Activated CD8-positive, alpha-beta memory T cell treated with anti-CD3 and anti-CD28 coated beads for 36 hours (primary cell): ENCODE measurements around the gene GSTM5. TPM values are rescaled to one million over a fixed set of nuclear protein-coding genes. Genes with fewer than 3 reads are reported as not detected.
"Not testable (repeated sequence)": the region's sequence is repeated elsewhere in the genome, so short reads cannot be mapped to it uniquely, and the experiment has no call there.

Source experiments
- CTCF ChIA-PET: fragments of 350-600 bp; sonication (Branson Sonifier 250); formaldehyde crosslinking; loops from one replicate; lab custom pipeline; 2021; ENCODE audit warnings: antibody characterized with exemption; lab: Charles Lee
- POLR2A ChIA-PET: fragments of 350-600 bp; sonication (Branson Sonifier 250); formaldehyde crosslinking; loops from one replicate; lab custom pipeline; 2021; ENCODE audit warnings: antibody characterized with exemption; lab: Charles Lee
- total RNA-seq, 2 experiments: library from RNA; stranded (reverse); gene quantifications; one replicate each; pipeline ENCODE4 v1.2.3, GENCODE V29; 2021

GSTM5 gene
- not detected for total RNA-seq

GRCh38 chr1:109711593-109712320, at the start of gene GSTM5:
Gene GSTM5, plus strand, starts transcription at chr1:109712251. Its CDS starts 62 bp downstream, at chr1:109712313.
- POLR2A ChIA-PET, CTCF ChIA-PET: not testable (repeated sequence)

- ChIA-PET POLR2A (no interaction called here), CTCF (no interaction called here)
Measured at GRCh38 chr1:109664671-109665070, 47.4 kb upstream of the GSTM5 start.

- ChIA-PET CTCF (interaction anchor here (0.9 to 1.4 kb wide), 2 partner anchors 24 to 109 kb away, joined by 3 read pairs; no protein-coding TSS in a partner anchor), POLR2A (no interaction called here)
Measured at GRCh38 chr1:109667452-109668122, 44.5 kb upstream of the GSTM5 start, which contains the start of gene GSTM2. Gene GSTM2, plus strand, starts transcription at chr1:109668057. Its CDS starts 59 bp downstream, at chr1:109668116.

DNA sequence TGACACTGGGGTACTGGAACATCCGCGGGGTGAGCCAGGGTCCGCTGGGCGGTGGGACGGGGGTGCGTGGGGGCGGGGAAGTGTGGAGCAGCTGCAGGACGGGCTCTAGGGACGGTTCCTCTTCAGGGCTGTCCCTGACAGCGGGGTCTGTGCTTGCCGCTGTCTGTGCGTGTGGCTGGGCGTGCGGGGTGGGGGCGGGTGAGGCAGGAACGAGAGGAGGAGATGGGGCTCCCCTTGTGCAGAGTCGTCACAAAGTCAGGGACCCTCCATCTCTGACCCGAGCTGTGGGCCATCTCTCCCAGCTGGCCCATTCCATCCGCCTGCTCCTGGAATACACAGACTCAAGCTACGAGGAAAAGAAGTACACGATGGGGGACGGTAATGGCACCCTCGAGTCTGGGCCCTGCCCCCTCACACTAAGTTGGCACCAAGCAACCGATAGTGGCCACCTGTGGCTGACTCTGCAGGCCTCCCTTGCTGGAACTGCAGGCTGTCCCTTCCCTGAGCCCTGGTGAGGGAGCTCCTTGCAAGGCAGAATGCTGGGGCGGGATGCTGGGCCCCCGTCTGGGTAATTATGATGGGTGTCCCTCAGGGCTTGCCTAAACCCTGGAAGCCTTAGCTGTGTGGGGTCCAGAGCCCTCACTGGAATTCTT, 43.8 kb upstream of the GSTM5 start:
- POLR2A ChIA-PET = no interaction called here
- CTCF ChIA-PET = interaction anchor here (0.9 to 1.4 kb wide), 3 partner anchors 25 to 109 kb away, joined by 3 read pairs; no protein-coding TSS in a partner anchor

GRCh38 chr1:109669246-109669948, 42.7 kb upstream of the GSTM5 start:
- CTCF ChIA-PET = interaction anchor here (1.2 to 2.0 kb wide), 2 partner anchors 28 to 29 kb away, joined by 3 to 7 read pairs; no protein-coding TSS in a partner anchor
- POLR2A ChIA-PET = interaction anchor here (0.6 kb wide), 1 partner anchor 290 kb away, joined by 3 read pairs; no protein-coding TSS in a partner anchor

DNA sequence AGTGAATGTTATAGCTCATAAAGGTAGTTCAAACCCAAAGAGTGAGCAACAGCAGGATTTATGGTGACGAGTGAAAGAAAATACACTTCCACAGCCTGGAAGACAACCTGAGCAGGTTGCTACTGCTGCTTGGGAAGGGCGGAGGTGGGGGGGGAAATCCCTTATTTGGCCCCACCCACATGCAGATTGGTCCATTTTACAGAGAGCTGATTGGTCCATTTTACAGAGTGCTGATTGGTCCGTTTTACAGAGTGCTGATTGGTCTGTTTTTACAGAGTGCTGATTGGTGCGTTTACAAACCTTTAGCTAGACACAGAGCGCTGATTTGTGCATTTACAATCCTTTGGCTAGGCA, 42.1 kb upstream of the GSTM5 start:
- POLR2A ChIA-PET = interaction anchor here (0.6 kb wide), 1 partner anchor 291 kb away, joined by 3 read pairs; no protein-coding TSS in a partner anchor
- CTCF ChIA-PET = interaction anchor here (2.0 kb wide), 1 partner anchor 29 kb away, joined by 7 read pairs; no protein-coding TSS in a partner anchor

GRCh38 chr1:109671067-109671466, 41.0 kb upstream of the GSTM5 start:
- POLR2A ChIA-PET = no interaction called here
- CTCF ChIA-PET = interaction anchor here (0.6 to 2.0 kb wide), 2 partner anchors 31 to 266 kb away, joined by 6 to 7 read pairs; no protein-coding TSS in a partner anchor

DNA sequence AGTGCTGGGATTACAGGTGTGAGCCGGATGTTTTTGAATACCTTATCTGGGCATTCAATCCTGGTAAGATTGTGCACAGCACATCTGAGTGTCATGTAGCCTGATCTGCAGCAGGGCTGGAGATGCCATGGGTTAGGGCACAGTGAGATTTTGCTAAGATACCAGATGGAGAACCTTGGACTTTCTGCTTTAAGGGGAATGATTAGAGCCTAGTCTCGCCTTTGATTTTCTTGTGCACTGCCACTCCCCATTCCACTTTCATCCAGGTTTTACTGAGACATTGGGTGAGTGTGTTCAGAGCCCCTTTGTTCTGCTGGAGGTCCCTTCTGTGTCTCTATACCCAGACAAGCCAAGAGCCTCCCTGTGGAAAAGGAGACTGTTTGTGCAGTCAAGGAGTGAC, 38.2 kb upstream of the GSTM5 start:
- POLR2A ChIA-PET, CTCF ChIA-PET: not testable (repeated sequence)

DNA sequence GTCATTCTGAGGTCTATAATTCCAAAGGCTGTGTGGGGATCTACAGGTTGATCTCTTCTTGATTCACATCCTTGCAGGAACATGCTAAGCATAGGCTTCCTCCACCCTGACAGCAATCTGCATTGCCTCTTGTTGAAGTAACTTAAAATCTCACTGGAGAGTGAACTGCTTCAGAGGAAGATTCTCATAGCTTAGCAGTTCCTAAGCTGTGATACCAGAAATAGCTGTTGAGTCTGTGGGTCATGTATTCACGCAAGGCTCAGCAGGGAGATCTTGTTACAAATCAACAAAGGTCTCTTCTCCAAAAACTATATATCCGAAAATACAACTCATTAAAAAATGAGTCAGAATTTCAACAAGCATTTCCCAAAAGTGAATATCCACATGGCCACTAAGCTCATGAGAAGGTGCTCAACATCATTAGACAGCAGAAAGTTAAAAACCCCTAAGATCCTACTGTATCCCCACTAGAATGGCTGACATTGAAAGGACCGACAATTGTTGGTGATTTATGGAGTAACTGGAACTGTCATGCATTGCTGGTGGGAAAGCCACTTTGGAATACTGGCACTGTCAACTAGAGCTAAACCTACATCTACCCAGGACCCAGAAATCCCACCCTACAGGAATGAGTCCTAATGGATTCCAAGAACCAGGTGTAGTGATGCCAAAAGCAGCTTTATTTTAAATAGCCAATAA, 35.2 kb upstream of the GSTM5 start:
- CTCF ChIA-PET = not testable (repeated sequence)
- POLR2A ChIA-PET = interaction anchor here (0.6 kb wide), 1 partner anchor 164 kb away, joined by 3 read pairs; no protein-coding TSS in a partner anchor

DNA sequence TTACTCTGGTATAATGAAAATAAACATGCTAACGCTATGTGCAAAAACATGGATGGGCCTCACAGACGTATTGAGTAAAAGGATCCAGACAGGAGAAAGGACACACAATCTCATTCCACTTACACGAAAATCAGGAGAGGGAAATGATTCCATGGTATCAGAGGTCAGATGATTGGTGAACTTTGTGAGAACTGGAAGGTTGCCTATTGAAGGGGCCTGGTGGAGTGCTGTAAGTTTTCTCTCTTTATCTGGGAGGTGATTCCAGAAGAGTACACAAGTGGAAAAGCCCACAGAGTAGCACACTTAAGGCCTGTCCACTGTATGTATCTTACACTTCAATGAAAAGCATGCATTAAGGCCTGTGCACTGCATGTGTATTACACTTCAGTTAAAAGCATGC, 34.6 kb upstream of the GSTM5 start:
- ChIA-PET POLR2A (no interaction called here), CTCF (no interaction called here)

DNA sequence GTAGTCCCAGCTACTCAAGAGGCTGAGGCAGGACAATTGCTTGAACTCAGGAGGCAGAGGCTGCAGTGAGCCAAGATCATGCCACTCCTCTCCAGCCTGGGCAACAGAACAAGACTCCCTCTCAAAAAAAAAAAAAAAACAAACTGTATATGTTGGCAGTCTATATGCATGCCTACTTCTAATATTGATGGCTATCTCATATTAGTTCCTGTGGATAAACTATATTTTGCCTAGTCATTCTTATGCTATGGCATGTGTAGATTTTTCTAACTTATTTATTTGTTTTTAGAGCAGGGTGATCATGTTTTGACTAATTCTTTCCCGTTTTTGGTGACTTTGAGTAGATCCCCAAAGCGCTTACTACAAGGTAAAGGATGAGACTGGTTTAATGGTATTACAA, 33.4 kb upstream of the GSTM5 start:
- POLR2A ChIA-PET = not testable (repeated sequence)
- CTCF ChIA-PET = interaction anchor here (0.7 kb wide), 1 partner anchor 350 kb away, joined by 3 read pairs; no protein-coding TSS in a partner anchor

- CTCF ChIA-PET, POLR2A ChIA-PET: not testable (repeated sequence)
Measured at GRCh38 chr1:109684777-109685176, 27.3 kb upstream of the GSTM5 start.

- CTCF ChIA-PET, POLR2A ChIA-PET: not testable (repeated sequence)
Measured at GRCh38 chr1:109685399-109685798, 26.7 kb upstream of the GSTM5 start.

DNA sequence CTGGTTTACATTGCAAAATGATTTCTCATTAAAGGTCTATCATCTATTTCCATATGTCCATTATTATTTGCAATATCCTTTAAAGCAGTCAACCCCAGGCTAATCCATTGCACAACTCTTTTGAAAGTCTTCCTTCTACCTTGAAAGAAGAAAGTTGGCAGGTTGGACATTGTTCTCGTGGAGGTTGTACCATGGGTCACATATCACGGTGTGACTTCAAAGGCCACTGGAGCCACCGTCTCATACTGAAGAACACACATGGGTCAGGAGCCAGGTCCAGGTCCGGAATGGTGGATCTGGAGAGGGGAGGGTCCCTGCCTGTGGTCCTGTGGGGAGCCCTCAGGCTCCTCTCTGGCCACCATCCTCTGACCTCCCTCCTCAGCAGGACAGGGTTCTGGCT, 26.2 kb upstream of the GSTM5 start:
- CTCF ChIA-PET, POLR2A ChIA-PET: not testable (repeated sequence)

DNA sequence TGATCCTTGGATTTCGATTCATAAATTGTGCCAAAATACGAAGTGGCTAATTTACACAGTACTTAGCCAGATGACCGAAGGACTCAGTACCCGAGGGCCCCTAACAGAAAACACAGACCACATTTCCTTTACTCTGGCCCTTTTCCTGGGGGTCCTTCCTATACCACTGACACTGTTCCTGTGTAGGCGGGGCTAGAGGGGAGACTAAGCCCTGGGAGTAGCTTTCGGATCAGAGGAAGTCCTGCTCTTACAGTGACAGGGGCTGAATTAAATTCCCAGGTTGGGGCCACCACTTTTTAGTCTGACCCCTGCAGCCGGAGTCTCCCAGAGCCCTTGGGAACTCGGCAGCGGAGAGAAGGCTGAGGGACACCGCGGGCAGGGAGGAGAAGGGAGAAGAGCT, 24.9 kb upstream of the GSTM5 start:
- POLR2A ChIA-PET, CTCF ChIA-PET: not testable (repeated sequence)

DNA sequence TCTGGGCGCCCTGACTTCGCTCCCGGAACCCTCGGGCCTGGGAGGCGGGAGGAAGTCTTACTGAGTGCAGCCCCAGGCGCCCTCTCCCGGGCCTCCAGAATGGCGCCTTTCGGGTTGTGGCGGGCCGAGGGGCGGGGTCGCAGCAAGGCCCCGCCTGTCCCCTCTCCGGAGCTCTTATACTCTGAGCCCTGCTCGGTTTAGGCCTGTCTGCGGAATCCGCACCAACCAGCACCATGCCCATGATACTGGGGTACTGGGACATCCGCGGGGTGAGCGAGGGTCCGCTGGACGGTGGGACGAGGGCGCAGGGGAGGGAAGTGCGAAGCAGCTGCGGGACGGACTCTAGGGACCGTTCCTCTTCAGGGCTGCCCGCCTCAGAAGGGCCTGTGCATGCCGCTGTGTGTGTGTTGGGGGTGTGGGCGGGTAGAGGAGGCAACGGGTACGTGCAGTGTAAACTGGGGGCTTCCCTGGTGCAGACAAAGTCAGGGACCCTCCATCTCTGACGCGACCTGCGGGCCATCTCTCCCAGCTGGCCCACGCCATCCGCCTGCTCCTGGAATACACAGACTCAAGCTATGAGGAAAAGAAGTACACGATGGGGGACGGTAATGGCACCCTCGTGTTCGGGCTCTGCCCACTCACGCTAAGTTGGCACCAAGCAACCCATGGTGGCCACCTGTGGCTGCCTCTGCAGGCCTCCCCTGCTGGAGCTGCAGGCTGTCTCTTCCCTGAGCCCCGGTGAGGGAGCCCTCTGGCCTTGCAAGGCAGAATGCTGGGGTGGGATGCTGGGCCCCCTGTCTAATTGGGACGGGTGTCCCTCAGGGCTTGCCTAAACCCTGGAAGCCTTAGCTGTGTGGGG, 24.2 kb upstream of the GSTM5 start, which contains the start of gene GSTM1:
GSTM1 (plus strand) TSS at position 177 of the 859 bp plus-strand sequence; CDS start at position 234, 57 bp downstream.
- ChIA-PET CTCF (no interaction called here), POLR2A (no interaction called here)

GRCh38 chr1:109689844-109690405, 22.1 kb upstream of the GSTM5 start:
- ChIA-PET CTCF (no interaction called here), POLR2A (no interaction called here)
